ENCODE results near the gene EEF2KMT.
"Not testable (repeated sequence)": the region's sequence is repeated elsewhere in the genome, so short reads cannot be mapped to it uniquely, and the experiment has no call there.

EEF2KMT gene

DNA sequence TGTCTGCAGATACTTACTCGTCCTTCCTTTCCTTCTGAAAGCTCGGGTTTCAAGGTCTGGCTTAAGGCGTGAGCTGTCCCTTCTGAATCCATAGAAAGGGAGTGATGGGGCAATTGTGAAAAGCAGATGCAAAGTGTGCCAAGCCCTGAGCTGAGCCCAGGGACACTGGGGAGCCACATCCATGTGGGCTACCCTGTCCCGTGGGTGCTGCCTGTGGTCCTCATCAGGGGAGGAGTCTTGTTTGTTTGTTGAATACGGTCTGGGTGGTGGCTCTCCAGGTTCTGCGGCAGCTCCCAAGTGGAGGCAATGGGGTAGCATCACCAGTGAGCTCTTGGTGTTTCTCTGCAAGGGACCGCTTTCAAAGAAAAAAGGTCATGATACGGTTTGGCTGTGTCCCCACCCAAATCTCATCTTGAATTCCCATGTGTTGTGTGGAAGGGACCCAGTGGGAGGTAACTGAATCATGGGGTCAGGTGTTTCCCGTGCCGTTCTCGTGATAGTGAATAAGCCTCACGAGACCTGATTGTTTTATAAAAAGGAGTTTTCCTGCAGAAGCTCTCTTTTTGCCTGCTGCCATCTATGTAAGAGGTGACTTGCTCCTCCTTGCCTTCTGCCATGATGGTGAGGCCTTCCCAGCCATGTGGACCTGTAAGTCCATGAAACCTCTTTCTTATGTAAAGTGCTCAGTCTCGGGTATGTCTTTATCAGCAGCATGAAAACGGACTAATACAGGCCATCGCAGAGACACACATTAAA lies 27.0 kb downstream of the EEF2KMT start:
- DNase-seq = no peak

DNA sequence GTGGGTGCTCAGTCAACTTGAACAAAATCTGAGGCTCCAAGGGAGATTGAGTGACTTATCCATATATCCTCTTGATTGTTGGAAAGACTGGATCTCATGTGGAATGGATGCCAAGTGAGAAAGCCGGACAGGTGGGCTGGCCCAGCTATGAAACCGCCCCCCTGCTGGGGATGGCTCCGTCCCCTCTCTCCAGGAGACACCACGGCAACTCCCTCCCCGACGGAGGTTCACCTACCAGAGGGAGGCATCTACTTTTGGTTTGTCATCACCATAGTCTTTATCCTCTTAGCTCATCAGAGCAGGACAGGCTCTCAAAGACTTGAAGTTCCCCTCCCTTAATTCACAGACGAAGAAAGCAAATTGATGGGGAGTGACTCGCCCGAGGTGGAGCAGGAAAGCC lies 27.7 kb downstream of the EEF2KMT start:
- no peak for DNase-seq

DNA sequence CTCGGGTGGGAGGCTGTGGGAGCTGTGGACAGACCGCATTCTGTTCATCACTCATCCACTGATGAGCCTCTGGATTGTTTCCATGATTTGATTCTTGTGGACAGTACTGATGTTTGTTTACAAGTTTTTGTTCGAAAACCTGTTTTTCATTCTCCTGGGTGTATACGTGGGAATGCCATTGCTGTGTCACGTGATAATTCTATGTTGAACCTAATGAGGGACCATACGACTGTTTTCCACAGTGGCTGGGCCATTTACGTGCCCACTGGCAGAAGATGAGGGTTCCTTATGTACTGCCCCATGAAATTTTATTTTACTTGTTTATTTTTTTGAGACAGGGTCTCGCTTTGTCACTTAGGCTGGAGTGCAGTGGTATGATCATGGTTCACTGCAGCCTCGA lies 28.5 kb downstream of the EEF2KMT start:
- no peak for DNase-seq

DNA sequence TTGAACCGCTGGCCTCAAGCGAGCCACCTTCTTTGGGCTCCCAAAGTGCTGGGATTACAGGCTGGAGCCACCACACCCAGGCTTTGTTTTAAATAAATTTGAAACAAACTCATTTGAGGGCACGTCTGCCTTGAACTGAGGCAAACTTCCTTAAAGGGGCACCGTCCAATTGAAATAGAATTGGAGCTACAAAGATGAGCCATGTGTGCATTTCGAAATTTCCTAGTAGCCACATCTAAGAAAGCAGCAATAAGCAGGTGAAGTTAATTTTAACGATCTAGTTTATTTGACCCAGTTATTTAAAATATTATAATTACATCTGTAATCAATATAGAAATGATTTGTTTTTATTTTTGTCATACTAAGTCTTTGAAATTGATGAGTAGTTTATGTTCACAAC lies 31.1 kb downstream of the EEF2KMT start:
- no peak for DNase-seq

DNA sequence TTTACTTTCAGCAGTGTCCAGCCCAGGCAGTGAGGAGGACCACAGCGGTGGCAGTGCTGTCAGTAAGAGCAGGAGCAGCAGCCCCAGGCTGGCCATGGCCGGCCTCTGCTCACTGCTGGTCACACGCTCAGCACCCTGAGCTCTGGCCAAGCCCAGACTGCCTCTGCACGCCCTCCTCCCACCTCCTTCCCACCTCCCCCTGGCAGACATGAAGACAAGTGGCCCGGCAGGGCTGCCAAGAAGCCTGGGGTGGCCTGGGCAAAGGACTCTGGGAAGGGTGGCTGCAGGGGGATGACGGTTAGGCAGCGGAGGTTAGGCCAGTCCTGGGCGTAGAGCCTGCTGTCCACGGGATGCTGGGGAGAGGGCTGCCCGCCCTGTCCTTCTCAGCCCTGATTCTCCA lies 31.8 kb downstream of the EEF2KMT start, which contains the start of gene C16orf89:
TSS of gene C16orf89 (minus strand) at position 144 of the 400 bp plus-strand sequence. CDS start at position 96, 48 bp downstream.
- DNase-seq = no peak

DNA sequence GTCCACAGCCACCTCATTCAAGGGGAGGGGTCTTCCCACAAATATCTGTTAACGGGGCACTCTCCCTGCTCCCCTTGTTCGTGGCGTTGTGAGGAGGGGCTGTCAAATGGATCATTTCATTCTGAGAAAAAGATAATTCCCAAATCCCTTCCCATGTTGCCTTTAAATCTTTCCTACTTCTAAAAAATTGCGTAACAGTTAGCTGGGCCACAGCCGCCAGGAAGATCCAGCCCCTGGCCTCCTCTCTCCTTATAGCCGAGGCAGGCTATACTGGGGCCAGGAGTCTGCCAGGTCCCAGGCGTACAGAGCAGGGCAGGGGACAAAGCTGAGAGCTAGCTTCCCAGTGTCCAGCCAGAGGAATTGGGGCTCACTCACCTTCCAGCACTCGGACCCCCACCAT lies 32.3 kb downstream of the EEF2KMT start:
- peak; percentile 13 for DNase-seq

GRCh38 chr16:5064915-5065314 lies 32.7 kb downstream of the EEF2KMT start:
- DNase-seq = peak; percentile 21

DNA sequence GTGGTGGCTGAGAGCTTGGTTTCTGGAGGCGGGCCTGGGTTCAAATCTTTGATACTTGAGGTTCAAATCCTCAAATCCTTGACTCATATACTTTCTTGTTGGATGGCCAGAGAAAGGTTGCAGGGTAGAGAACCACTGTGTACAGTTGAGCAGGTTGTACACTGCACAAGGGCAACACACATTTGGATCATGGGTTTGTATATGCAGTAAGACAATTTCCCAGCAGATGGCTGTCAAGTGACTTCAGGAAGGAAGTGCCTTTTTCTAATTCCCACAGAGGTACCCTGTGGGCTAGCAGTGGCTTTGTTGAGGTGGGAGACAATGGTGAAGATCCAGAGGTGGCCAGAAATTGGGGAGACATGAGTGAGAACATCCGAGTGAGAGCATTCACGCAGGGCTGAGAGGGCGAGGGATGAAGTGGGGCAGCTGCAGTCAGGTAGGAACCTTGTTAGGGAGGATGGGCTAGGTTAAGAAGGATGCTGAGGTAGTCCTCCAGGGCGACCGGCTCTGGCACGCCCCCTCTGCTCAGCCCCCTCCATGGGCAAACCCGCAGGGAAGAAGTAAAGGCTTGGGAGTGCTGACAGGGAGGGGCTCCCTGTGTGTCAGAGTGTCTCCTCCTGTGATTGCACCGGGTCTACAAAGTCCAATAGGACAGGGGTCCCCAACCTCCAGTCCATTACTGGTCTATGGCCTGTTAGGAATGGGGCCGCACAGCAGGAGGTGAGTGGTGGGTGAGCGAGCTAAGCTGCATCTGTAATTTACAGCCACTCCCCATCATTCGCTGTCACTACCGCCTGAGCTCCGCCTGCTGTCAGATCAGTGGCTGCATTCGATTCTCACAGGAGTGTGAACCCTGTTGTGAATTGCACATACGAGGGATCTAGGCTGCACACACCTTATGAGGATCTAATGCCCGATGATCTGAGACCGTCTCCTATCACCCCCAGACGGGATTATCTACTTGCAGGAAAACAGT lies 34.5 kb downstream of the EEF2KMT start:
- DNase-seq = no peak

DNA sequence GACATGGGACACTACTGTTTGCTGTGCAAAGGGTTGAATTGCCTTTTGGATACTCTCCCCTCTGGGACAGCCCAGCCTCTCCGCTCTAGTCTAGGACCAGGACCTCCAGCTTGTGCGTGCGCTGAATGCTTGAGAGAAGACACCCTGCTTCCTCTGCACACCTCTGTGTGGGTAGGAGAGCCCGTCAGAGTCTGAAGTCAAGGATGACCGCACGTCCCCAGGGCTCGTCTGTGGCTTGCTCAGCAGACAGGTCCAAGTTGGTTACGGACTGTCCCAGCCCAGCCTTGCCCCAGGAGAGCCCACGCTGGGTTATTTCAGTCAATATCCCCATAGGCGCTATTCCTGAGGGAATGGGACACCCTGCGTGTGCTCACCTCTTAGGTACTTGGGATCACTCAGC lies 35.5 kb downstream of the EEF2KMT start:
- no peak for DNase-seq

GRCh38 chr16:5060073-5060641 lies 37.4 kb downstream of the EEF2KMT start:
- no peak for DNase-seq

DNA sequence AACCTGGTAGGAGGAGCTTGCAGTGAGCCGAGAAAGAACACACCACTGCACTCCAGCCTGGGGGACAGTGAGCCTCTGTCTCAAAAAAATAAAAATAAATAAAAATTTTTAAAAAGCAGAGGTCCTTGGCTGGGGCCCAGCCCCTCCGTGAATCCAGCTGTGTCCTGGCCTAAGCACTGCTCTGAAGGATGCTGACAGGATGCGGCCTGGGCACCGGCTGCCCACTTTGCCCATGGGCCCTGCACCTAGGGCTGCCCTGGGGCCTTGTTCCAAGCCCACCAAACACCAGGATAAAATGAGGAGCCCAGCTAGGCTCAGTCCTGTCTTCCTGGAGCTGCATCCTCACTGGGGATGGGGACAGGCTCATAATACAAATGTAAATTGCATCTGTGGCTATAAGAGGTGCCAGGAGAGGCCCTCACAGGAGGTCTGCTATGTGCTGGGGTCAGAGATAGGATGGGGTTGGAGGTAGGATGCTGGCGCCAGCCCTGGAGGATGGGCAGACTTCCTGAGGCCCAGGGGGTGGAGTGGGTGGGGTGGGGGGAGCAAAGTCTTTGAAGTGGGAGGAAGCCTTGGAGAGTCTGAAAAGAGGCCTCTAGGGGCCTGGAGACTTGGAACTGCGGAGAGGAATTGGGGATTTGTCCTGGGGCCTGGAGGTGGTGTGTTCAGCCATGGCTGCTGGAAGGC lies 38.1 kb downstream of the EEF2KMT start:
- DNase-seq = no peak

DNA sequence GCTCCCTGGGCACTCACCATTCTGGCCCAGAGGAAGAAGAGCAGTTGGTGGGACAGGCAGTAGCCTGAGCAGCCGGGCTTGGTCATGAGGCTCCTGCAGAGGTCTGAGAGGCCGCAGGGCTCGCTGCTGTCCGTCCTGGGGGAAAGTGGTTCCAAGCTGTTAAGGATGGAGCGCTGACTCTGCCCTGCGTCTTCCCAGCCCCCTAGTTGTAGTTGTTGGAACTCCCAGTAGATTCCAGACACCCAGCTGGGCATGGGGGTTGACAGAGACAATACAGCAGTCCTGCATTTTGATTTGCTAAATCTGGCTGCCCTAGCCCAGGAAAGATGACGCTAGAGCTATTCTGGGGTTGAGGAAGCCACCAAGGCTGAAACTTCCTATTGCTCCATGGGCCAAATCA lies 39.1 kb downstream of the EEF2KMT start:
- no peak for DNase-seq

- DNase-seq = no peak
These were observed 41.2 kb downstream of the EEF2KMT start for GRCh38 chr16:5056352-5056751.

- DNase-seq = no peak
These were observed 42.4 kb downstream of the EEF2KMT start for GRCh38 chr16:5054876-5055865.

DNA sequence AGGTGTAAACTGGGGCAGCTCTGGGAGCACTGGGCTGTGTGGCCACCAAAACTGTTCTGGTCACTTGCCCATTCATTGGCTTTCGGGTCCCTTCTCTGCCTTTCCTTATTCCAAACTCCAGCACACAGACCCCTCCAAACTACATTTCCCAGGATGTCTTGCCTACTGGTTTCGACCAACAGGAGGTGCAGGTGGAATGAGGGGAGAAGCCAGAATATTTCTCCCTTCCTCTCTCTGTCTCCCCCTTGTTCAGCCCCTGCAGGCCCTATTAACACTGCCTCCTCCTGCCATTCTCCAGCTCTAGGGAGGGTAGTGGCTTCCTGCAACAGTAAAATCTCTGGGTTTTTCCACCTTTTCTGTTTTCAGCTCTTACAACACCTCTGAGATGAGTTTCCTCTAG lies 50.7 kb downstream of the EEF2KMT start:
- DNase-seq = no peak

DNA sequence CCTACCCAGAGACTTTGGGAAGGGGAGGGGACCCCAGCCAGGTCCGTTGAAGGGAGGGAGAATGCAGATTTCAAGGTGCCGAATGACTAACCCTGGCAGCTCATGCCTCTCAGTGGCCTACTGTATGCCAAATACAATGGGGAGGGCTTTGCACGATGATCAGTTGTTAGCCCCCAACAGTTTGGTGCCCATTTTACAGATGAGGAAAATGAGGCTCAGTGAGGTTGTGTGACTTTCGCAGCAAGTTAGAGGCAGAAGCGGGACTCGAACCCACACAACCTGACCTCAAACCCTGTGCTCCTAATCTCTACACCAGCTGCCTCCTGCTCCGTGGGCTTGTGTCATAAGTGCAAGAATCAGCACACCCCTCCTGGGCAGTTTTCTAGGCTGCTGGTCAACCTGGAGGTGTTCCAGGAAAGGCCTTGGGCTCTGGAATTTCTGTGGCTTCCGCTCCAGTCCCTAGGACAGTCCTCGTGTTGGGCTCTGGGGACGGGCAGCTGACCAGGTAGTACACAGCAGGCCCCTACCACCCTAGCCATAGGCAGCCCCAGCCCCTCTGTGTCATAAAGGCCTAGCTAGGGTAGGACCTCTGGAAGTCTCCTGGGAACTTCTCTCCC lies 52.0 kb downstream of the EEF2KMT start:
- DNase-seq = no peak

GRCh38 chr16:5044581-5044980 lies 53.0 kb downstream of the EEF2KMT start:
- not testable (repeated sequence) for DNase-seq

DNA sequence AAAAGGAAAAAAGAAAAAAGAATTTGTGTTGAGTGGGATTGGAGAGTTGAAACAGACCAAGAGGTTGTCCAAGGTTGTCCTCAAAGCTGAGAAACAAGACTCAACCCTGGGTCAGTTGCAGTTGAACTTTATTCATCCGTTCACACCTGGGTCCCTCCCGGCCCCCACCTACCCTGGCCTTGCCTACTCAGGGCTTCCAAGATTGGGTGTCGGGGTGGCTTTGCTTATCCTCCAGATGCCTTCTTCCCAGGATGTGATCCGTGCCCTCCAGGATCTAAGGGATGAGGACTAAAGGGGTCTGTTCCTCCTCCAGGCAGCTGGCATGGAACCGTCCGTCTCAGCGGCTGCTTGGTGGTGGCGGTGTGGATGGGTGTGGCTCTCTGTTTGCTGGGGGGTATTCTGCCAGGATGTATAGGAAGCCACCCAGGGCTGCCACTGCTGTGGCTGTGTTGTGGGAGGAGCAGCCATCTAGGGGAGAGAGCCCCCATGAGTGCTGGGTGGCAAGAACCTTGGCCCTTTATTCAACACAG lies 53.5 kb downstream of the EEF2KMT start:
- DNase-seq = no peak

- peak; percentile 27 for DNase-seq
These were observed 54.9 kb downstream of the EEF2KMT start for GRCh38 chr16:5042574-5043171.

DNA sequence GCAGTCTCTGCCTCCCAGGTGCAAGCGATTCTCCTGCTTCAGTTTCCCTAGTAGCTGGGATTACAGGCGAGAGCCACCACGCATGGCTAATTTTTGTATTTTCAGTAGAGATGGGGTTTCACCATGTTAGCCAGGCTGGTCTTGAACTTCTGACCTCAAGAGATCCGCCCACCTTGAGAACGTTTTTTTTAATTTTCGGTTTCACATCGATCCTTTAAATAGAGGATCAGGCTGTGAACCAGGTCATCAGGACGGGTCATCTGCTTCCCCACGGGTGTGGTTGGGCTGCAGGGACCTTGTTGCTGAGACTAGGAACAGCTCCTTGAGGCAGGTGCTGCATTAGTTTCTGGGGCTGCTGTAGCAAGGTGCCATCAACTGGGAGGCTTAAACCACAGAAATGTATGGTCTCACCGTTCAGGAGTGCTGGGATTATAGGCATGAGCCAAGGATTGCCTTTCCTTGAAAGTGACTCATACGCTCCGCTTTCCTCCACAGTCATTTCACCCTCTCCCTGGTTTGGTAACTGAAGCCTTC lies 55.9 kb downstream of the EEF2KMT start:
- DNase-seq = no peak

Data from NCI-H510A treated with DMSO at 0.1 percent for 48 hours (cell line).